A673 (cell line): ENCODE measurements around the gene OSTF1. TPM values are rescaled to one million over a fixed set of nuclear protein-coding genes. Genes with fewer than 3 reads are reported as not detected.

ENCODE experiments used
- BruUV-seq: library from RNA; stranded (reverse); fragments of 400-500 nt; replicated peaks from 2 replicates; lab custom pipeline; 2021; lab: Mats Ljungman, UMichigan
- CTCF ChIA-PET: fragments of 300-600 bp; sonication (Branson Sonifier 250); formaldehyde crosslinking; loops from one replicate; lab custom pipeline; 2022; ENCODE audit warnings: antibody characterized with exemption; lab: Charles Lee
- POLR2A ChIA-PET: fragments of 300-600 bp; sonication (Branson Sonifier 250); formaldehyde crosslinking; loops from one replicate; lab custom pipeline; 2022; ENCODE audit warnings: antibody characterized with exemption; ENCODE audit not compliant: low non-redundant PET; lab: Charles Lee
- DNase-seq: peaks from one replicate; pipeline ENCODE4 v3.0.0-alpha.2; 2015; ENCODE audit warnings: low spot score
- H3K27ac ChIP-seq: fragments of 200-600 bp; sonication (generic); 2 replicates; pipeline ENCODE4 v1.5.1; 2016; ENCODE audit warnings: mixed run types, low read depth, mild to moderate bottlenecking, mixed read lengths, antibody characterized with exemption, low read length; ENCODE audit not compliant: poor library complexity, severe bottlenecking
- H3K27me3 ChIP-seq: fragments of 200-600 bp; sonication (generic); replicated peaks from 2 replicates; pipeline ENCODE4 v1.6.1; 2017; ENCODE audit warnings: mixed run types, low read depth, mild to moderate bottlenecking, mixed read lengths, antibody characterized with exemption, low read length; ENCODE audit not compliant: insufficient read depth, poor library complexity
- H3K36me3 ChIP-seq: fragments of 200-600 bp; sonication (generic); 2 replicates; pipeline ENCODE4 v1.6.1; 2016; ENCODE audit warnings: mixed run types, mild to moderate bottlenecking, mixed read lengths, antibody characterized with exemption, low read length; ENCODE audit not compliant: insufficient read depth, poor library complexity, severe bottlenecking
- H3K4me1 ChIP-seq: fragments of 200-600 bp; sonication (generic); 2 replicates; pipeline ENCODE4 v1.6.1; 2017; ENCODE audit warnings: mixed run types, mild to moderate bottlenecking, mixed read lengths, antibody characterized with exemption, low read length; ENCODE audit not compliant: insufficient read depth, poor library complexity, severe bottlenecking
- H3K4me3 ChIP-seq: fragments of 200-600 bp; sonication (generic); 2 replicates; pipeline ENCODE4 v1.5.1; 2016; ENCODE audit warnings: low read depth, mixed run types, mild to moderate bottlenecking, mixed read lengths, low read length; ENCODE audit not compliant: poor library complexity, severe bottlenecking
- H3K9me3 ChIP-seq: fragments of 200-600 bp; sonication (generic); 2 replicates; pipeline ENCODE4 v1.6.1; 2016; ENCODE audit warnings: mixed run types, low read depth, mild to moderate bottlenecking, mixed read lengths, antibody characterized with exemption, low read length; ENCODE audit not compliant: poor library complexity, severe bottlenecking
- CTCF ChIP-seq: fragments of 300-800, 200-600 bp; sonication (generic); conservative IDR thresholded peaks from 2 replicates; pipeline ENCODE4 v1.5.1; 2017; ENCODE audit warnings: low read depth, mild to moderate bottlenecking, antibody characterized with exemption, low read length, moderate library complexity, mixed read lengths
- EZH2 ChIP-seq: fragments of 200-600 bp; sonication (generic); IDR thresholded peaks from 2 replicates; pipeline ENCODE4 v1.6.1; 2017; ENCODE audit warnings: borderline replicate concordance, low read depth, mild to moderate bottlenecking, mixed read lengths, antibody characterized with exemption, low read length; ENCODE audit not compliant: poor library complexity, severe bottlenecking
- intact Hi-C: fragments of 100-400 bp; cut with micrococcal nuclease; formaldehyde crosslinking; loops from one replicate; pipeline ENCODE4 v1.10.0; 2022; ENCODE audit not compliant: unreplicated experiment
- total RNA-seq: library from RNA; stranded (reverse); gene quantifications from 2 replicates; pipeline ENCODE4 v1.2.3, GENCODE V29; 2021

OSTF1 gene
- total RNA-seq, 1 experiment from 2014 or later = 2.3 TPM

GRCh38 chr9:75130621-75131230 is 42.4 kb downstream of the OSTF1 start:
- ChIA-PET CTCF (no interaction called here), POLR2A (no interaction called here)
- no TSS peak for BruUV-seq
- Histone ChIP-seq H3K4me1 (no peaks in the 10 kb centered on the region), H3K4me3 (no peak overlapping the region), H3K27ac (no peak overlapping the region), H3K27me3 (no peaks in the 10 kb centered on the region), H3K9me3 (no peaks in the 10 kb centered on the region), H3K36me3 (no peaks in the 10 kb centered on the region)
- no peak for DNase-seq
- intact Hi-C loops = no loop called here
- no peak for TF ChIP-seq EZH2
- no peak for TF ChIP-seq CTCF

- H3K4me3 ChIP-seq = no peak overlapping the region
- intact Hi-C loops = no loop called here
- H3K27ac ChIP-seq = no peak overlapping the region
- no peaks in the 10 kb centered on the region for H3K4me1 ChIP-seq
- H3K36me3 ChIP-seq = no peaks in the 10 kb centered on the region
- CTCF ChIA-PET = no interaction called here
- no peaks in the 10 kb centered on the region for H3K27me3 ChIP-seq
- TF ChIP-seq CTCF = no peak
- TF ChIP-seq EZH2 = no peak
- no TSS peak for BruUV-seq
- POLR2A ChIA-PET = no interaction called here
- H3K9me3 ChIP-seq = no peaks in the 10 kb centered on the region
- no peak for DNase-seq
Measured at GRCh38 chr9:75131700-75132099, 43.4 kb downstream of the OSTF1 start.

- H3K27me3 ChIP-seq = no peaks in the 10 kb centered on the region
- H3K4me3 ChIP-seq = no peak overlapping the region
- H3K4me1 ChIP-seq = no peaks in the 10 kb centered on the region
- no peak for DNase-seq
- intact Hi-C loops = no loop called here
- TF ChIP-seq CTCF (no peak), EZH2 (no peak)
- ChIA-PET POLR2A (no interaction called here), CTCF (no interaction called here)
- BruUV-seq = no TSS peak
- no peak overlapping the region for H3K27ac ChIP-seq
- no peaks in the 10 kb centered on the region for H3K36me3 ChIP-seq
- H3K9me3 ChIP-seq = no peaks in the 10 kb centered on the region
Measured at GRCh38 chr9:75132244-75132643, 43.9 kb downstream of the OSTF1 start.
